HuH-7.5 (cell line): ENCODE data around the gene CSTPP1.

Experiments used
- DNase-seq: peaks from one replicate; pipeline ENCODE4 v3.0.0; 2011; ENCODE audit warnings: low spot score

The CSTPP1 gene

DNA sequence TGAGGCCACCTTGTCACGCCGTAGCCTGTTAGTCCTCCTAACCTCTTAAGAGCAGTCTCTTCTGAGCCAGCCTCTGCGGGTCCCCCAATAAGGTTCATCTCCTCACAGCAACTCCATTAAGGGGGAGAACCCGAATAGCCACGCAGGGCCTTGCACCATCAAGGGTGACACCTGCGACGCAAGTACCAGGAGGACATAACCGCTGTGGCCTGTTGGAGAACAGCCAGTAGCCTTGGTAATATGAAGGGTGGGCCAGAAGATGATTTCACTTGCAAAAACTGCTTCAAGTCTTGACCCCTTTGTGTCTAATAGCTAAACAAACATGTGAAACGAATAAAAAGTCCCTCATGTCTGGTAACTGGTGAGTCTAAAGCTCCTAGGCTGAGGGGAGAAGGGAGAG is 225.3 kb downstream of the CSTPP1 start:
- DNase-seq = no peak

DNA sequence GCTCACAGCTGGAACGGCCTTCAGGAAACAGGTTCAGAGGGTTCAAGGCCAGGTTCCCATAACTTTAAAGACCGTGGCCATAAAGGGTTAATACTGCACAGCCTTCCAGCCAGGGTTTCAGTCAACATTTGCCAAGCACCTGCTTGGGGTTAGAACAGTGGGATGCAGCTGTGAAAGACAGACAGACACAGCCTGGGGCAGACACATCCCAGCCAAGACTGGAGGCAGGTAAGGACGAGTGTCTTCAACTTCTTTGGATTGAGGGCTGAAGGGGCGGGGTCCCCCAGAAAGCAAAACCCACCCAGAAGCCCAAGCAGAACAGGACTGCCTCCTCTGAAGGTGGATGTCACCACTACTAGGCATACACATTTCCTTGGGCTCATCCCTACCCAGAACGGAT is 225.9 kb downstream of the CSTPP1 start:
- no peak for DNase-seq

- DNase-seq = no peak
Measured at GRCh38 chr11:47163193-47163592, 226.6 kb downstream of the CSTPP1 start.

DNA sequence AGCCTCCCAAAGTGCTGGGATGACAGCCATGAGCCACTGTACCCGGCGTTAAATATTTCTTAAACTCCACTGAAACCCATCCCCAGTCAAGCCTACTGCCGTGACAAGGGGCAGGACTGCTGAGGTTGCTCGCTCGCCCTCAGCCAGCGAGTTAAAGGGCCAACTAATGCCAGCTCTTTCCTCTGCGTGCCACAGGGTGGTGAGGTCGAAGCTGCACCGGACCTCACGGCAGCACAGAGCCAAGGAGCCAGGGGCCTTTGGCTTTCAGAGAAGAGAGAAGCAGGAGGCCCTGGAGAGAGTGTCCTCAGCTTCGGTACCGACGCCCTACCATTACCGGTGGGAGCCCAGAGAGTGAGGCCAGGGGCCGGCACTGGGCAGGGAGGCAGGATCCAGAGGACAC is 227.3 kb downstream of the CSTPP1 start:
- DNase-seq = no peak

- no peak for DNase-seq
Measured at GRCh38 chr11:47164321-47164720, 227.8 kb downstream of the CSTPP1 start.

DNA sequence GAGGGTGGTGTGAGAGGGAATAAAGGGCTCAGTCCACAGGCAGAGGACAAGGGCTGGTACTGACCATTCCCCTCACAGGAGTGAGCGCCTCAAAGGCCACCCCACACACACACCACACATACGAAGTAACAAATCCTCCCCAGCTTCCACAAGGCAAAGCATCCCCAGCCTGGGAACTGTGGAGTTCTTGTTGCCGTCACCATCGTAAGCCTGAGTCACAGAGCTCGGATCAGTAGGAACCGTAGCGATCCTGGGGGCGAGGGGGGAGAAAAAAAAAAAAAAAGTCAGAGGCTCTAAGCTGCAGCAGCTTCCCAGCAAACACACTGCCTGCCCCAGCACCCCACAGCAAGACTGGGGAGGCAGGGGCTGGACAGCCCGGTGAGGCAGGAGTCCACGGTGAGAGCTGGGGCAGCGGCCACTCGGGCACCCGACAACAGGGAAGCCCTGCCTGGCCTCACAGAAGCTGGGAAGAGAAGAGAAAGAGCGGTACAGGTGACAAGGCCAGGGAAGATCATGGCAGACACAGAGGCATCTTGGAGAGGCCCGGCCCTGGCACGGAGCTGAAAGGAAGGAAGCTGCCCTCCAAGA is 228.8 kb downstream of the CSTPP1 start:
- DNase-seq = no peak

DNA sequence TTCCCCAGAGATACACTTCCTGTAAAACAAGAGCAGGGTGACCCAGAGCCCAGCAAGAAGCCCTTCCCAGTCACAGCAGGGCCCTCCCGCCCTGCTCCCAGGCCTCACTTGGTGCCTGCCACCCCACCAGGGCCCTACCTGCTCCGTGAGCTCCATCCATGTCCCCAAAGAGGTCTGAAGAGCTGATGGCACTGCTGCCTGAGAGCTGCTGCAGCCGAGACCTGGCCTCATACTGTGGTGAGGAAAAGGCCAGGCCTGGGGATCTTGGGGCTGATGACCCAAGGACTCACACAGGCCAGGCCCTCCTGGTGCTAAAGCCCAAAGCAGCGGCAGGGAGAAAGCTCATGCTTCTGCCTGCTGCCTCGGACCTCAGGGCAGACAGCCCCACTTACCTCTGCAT is 229.8 kb downstream of the CSTPP1 start:
- DNase-seq = no peak

DNA sequence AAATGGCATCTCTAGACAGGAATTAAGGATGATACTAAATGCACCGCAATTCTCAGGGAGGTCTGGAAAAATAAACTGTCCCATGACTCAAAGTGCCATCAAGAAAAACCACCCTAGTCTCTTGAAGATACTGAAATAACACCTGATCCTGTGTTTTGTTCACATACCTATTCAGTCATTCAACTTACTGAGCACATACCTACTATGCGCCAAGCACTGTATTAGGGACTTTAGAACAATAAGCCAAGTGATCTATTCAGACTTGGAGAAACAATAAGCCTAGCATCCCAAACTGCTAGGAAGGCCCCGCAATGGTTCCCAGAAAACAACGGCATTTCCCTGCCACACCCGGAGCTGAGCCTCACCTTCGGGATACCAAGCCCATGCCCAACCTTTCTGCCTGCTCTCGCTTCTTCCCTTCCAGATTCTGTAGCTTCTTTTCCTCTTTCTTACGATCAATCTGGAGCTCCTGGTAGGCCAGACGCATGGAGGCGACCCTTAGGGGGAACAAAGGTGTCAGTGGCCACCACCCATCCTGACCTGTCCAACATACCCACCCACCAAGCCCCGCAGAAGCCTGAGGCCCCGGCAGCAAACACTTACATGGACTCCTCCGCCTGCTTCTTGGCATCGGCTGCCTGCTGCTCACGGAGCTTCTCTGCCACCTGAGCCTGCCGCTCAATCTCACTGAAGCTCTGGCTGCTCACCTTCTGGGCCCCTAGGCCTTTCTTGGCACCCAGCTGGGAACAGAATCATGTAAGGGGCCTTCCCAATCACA is 234.7 kb downstream of the CSTPP1 start:
- no peak for DNase-seq

DNA sequence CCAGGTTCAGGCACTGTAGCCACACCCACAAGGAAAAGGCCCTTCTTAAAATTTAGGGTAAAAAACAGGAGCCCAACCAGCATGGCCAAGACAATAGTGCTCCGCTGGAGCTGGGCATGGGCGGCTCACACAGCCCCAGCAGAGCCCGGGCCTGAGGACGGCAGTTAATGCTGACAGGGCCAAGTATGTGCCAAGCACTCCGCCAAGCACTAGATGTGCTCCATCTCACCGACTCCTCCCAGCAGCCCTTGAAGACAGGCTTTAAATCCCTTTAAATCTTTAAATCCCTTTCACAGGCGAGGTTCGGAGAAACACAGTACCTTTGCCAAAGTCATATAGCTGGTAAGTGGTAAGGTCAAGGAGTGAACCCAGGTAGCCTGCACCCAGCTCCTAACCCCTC is 235.3 kb downstream of the CSTPP1 start:
- DNase-seq = no peak

- DNase-seq = no peak
Measured at GRCh38 chr11:47172740-47173336, 236.3 kb downstream of the CSTPP1 start.

DNA sequence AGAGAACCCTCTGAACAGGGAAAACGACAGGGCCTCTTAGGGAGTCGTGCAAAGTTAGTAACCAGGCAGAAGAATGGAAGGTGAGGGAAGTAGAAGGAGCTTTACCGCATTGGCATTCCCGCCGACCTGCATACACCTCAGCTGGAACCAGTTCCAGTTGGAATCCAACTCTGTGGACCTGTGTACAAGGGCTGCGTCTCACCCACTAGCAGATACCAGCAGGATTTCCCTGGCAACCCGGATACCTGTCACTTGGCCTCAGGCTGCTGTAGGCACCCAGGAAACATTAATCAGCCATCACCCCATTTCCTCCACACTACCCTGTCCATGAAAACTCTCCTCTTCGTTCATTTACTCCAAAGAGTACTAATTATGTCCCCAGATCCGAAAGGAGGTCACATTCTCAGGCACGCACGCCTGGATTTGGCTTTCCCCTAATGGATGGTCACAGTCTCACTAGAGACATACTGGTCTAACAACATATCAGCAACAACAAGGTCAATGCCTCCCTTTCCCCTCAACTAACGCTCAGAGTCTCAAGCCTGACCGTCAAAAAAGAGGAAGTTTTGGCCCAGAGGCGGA is 239.3 kb downstream of the CSTPP1 start:
- no peak for DNase-seq

DNA sequence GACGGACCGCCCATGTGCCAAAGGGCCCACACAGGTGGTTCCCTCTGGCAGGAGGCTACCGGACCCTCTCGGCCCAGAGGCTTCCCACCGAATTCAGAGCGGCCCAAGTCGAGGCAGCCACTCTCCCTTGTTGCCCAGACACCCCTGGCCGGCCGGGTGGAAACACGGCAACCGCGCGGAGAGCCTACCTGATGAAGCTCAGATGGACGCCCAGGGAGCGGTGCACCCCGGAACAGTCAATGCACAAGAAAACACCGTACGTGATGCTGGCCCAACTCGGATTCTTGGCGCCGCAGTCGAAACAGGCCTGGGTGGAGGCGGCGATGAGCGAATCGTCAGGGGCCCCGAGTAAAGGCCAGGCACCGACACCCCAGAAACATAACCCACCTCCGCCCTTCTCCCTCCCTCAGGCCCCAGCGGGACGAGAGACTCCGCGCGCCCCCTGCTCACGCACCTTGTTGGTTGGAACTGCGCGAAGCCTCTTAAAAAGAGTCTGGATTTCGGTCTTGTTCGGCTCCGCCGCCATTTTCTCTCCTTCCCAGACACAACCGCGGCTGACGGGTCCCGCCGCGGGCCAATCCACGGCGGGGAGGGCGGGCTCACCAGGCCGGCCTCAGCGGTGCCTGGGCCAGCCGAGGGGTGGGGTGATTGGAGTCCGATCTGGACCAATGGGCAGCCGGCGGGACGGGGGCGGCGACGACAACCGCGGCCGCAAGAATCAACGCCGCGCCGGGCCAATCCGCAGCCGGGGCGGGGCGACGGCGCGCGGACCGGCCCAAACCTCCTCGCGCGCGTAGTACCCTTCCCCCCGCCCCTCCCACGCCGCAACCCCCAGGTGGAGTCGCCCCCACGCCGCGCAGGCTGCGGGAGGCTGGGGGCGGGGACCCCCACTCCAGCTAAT is 240.0 kb downstream of the CSTPP1 start, which contains the start of gene ARFGAP2:
TSS of gene ARFGAP2 (minus strand) at position 552 of the 901 bp plus-strand sequence. CDS start at position 526, 26 bp downstream.
- DNase-seq = peak; percentile 99

GRCh38 chr11:47177229-47177845 is 240.8 kb downstream of the CSTPP1 start:
- peak; percentile 67 for DNase-seq

- no peak for DNase-seq
Measured at GRCh38 chr11:47177846-47178245, 241.3 kb downstream of the CSTPP1 start.

- no peak for DNase-seq
Measured at GRCh38 chr11:47178316-47178715, 241.8 kb downstream of the CSTPP1 start.

DNA sequence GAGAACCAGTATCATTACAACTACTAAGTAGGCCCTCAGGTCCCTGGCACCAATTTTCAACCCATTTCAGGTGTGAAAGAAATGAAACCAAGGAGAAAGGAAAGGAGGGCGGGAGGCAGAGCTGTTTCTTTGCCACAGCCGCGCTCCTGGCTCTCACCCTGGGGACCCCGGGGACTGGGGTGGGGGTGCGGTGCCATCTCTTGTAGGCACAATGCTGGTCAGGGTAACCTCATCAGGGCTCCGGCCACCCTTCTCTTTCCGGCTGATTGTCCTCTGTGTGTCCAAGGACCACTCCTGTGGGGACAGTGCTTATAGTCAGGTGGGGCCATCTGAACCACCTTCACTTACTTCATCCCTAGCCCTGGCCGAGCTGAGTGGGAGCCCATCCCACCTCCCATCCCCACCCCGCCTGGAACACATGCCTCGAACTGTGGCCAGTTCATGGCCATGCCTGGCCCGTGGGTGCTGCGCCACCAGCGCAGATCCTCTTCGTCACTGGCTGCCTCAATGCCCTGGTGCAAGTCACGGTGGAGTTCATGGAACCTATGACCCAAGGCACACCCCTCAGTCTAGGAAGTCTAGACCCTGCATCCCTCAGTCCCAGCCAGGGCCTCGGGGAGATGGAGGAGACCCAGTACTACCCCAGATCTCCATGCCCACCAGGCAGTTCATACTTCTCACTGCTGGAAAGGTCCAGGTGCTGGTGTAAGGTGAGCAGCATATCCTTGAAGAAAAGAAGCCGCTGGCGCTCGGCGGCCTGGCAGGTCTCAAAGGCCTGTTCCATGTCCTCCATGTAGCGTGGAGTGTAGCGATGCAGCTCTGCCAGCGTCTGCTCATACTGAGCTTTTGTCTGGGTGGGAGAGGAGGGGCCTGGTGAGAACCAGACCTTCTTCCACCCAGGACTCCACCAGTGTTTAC is 242.4 kb downstream of the CSTPP1 start:
- no peak for DNase-seq

GRCh38 chr11:47179655-47179991 is 243.1 kb downstream of the CSTPP1 start:
- DNase-seq = peak; percentile 83

DNA sequence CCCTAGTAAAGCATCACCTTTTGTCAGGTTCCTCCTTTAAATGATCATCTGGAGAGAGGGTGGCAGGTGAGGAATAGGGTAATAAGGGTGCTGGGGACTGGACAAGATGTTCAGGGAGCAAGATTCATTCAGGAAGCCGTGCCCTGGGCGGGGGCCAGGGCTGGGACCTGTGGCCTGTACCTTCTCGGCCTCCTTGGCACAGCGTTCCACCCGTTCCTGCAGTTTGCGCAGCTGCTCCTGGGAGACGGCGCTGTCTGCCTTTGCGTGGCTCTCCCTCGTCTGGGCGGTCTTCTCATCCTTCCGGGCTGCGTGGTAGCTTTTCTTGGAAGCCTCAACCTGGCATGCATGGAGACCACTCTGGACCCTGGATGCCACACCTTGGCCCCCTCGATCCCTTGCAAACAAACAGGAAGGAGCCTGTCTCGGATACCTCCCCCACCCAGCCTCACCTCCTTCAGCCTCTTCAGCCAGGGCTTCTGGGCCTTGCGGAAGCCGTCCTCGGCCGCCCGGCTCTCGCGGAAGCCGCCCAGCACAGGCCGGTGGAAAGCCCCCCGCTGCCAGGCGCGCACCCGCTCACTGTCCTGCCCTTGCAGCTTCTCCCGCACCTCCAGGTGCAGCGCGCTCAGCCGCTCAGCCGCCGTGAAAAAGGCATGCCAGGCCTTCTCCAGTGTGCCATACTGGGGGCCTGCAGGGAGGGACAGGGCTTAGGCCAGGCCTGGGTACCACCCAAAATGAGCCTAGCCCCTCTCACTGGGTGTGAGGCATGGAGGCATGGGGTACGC is 243.6 kb downstream of the CSTPP1 start:
- no peak for DNase-seq

GRCh38 chr11:47181271-47181670 is 244.7 kb downstream of the CSTPP1 start:
- no peak for DNase-seq

- DNase-seq = no peak
Measured at GRCh38 chr11:47182380-47182779, 245.8 kb downstream of the CSTPP1 start.
